Loucy (cell line): ENCODE results near the gene B3GAT3.

Source experiments
- EZH2phosphoT487 ChIP-seq: fragments of 200-600 bp; IDR thresholded peaks from 2 replicates; pipeline ENCODE4 v1.6.1; 2018; ENCODE audit warnings: antibody characterized with exemption, mild to moderate bottlenecking, moderate library complexity, borderline replicate concordance
- TF ChIP-seq, protein P1 (sequence below): fragments of 200-600 bp; sonication (generic); conservative IDR thresholded peaks from 2 replicates; pipeline ENCODE4 v1.5.1; 2014; ENCODE audit warnings: mild to moderate bottlenecking, antibody characterized with exemption, low read length

DNA sequence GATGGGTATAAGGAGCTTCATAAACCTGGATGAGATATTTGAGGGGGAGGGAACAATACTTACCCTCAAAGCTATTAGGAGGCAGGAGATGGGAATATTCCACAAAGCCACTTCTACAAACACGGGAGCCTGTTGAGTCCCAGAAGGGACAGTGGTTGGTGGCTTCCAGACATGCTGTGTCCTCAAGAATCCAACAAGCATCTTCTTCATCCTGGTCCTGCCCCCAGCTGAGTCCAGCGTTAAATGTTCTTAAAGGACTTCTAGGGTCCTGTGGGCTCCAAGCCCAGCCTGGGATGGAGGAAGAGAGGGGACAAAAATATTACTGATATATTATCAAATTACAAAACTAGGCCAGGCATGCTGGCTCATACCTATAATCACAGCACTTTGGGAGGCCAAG lies 45.7 kb upstream of the B3GAT3 start:
- TF ChIP-seq, protein P1, sequence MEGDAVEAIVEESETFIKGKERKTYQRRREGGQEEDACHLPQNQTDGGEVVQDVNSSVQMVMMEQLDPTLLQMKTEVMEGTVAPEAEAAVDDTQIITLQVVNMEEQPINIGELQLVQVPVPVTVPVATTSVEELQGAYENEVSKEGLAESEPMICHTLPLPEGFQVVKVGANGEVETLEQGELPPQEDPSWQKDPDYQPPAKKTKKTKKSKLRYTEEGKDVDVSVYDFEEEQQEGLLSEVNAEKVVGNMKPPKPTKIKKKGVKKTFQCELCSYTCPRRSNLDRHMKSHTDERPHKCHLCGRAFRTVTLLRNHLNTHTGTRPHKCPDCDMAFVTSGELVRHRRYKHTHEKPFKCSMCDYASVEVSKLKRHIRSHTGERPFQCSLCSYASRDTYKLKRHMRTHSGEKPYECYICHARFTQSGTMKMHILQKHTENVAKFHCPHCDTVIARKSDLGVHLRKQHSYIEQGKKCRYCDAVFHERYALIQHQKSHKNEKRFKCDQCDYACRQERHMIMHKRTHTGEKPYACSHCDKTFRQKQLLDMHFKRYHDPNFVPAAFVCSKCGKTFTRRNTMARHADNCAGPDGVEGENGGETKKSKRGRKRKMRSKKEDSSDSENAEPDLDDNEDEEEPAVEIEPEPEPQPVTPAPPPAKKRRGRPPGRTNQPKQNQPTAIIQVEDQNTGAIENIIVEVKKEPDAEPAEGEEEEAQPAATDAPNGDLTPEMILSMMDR = no peak
- TF ChIP-seq EZH2phosphoT487 = no peak
